ENCODE results near the gene ACSL3.

The ACSL3 gene

DNA sequence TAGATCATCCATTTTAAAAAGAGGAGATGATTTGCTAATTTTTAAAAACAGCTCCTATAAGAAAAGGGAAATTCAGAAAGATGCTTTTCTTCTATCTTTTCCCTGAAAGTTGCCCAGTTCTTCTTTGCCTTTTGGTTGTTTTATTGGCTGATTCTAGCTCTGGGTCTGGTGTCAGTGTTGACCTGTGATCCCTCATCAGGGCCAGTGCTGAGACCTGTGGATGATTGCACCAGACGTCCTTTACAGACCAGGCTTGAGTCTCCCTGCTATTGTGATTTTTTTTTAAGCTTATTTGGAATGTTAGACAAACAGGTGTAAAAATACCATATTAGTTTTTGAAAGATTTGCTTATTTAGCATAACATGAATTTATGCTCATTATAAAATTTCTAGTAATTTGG is 88.2 kb downstream of the ACSL3 start:
- TF ChIP-seq POLR2AphosphoS5 (IDR thresholded peaks at IDR 0.05; ENCODE audit: low read depth) (no peak), GABPA (IDR thresholded peaks at IDR 0.05; ENCODE audit: low read depth) (no peak), SPI1 (IDR thresholded peaks at IDR 0.05; ENCODE audit: borderline replicate concordance, low read depth) (no peak)
- TF ChIP-seq, protein P1, sequence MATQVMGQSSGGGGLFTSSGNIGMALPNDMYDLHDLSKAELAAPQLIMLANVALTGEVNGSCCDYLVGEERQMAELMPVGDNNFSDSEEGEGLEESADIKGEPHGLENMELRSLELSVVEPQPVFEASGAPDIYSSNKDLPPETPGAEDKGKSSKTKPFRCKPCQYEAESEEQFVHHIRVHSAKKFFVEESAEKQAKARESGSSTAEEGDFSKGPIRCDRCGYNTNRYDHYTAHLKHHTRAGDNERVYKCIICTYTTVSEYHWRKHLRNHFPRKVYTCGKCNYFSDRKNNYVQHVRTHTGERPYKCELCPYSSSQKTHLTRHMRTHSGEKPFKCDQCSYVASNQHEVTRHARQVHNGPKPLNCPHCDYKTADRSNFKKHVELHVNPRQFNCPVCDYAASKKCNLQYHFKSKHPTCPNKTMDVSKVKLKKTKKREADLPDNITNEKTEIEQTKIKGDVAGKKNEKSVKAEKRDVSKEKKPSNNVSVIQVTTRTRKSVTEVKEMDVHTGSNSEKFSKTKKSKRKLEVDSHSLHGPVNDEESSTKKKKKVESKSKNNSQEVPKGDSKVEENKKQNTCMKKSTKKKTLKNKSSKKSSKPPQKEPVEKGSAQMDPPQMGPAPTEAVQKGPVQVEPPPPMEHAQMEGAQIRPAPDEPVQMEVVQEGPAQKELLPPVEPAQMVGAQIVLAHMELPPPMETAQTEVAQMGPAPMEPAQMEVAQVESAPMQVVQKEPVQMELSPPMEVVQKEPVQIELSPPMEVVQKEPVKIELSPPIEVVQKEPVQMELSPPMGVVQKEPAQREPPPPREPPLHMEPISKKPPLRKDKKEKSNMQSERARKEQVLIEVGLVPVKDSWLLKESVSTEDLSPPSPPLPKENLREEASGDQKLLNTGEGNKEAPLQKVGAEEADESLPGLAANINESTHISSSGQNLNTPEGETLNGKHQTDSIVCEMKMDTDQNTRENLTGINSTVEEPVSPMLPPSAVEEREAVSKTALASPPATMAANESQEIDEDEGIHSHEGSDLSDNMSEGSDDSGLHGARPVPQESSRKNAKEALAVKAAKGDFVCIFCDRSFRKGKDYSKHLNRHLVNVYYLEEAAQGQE (IDR thresholded peaks at IDR 0.05; ENCODE audit: insufficient replicate concordance, low read depth) = no peak
- no peaks in the 10 kb centered on the region for H3K27me3 ChIP-seq (ENCODE audit: insufficient read depth, poor library complexity, severe bottlenecking)
- no peak for DNase-seq (ENCODE audit: low read depth in 1 of 2, low spot score in 1 of 2)
- H3K27ac ChIP-seq (replicated peaks) = no peak overlapping the region
- H3K4me3 ChIP-seq (replicated peaks; ENCODE audit: insufficient read depth, low read length) = no peak overlapping the region

- no peak for DNase-seq (ENCODE audit: low read depth in 1 of 2, low spot score in 1 of 2)
- Histone ChIP-seq H3K27me3 (ENCODE audit: insufficient read depth, poor library complexity, severe bottlenecking) (no peaks in the 10 kb centered on the region), H3K27ac (replicated peaks) (no peak overlapping the region), H3K4me3 (replicated peaks; ENCODE audit: insufficient read depth, low read length) (no peak overlapping the region)
- TF ChIP-seq, protein P1 (IDR thresholded peaks at IDR 0.05; ENCODE audit: insufficient replicate concordance, low read depth) = no peak
- TF ChIP-seq SPI1 (IDR thresholded peaks at IDR 0.05; ENCODE audit: borderline replicate concordance, low read depth) (no peak), GABPA (IDR thresholded peaks at IDR 0.05; ENCODE audit: low read depth) (no peak), POLR2AphosphoS5 (IDR thresholded peaks at IDR 0.05; ENCODE audit: low read depth) (no peak)
- TF ChIP-seq, protein P2, sequence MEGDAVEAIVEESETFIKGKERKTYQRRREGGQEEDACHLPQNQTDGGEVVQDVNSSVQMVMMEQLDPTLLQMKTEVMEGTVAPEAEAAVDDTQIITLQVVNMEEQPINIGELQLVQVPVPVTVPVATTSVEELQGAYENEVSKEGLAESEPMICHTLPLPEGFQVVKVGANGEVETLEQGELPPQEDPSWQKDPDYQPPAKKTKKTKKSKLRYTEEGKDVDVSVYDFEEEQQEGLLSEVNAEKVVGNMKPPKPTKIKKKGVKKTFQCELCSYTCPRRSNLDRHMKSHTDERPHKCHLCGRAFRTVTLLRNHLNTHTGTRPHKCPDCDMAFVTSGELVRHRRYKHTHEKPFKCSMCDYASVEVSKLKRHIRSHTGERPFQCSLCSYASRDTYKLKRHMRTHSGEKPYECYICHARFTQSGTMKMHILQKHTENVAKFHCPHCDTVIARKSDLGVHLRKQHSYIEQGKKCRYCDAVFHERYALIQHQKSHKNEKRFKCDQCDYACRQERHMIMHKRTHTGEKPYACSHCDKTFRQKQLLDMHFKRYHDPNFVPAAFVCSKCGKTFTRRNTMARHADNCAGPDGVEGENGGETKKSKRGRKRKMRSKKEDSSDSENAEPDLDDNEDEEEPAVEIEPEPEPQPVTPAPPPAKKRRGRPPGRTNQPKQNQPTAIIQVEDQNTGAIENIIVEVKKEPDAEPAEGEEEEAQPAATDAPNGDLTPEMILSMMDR (IDR thresholded peaks at IDR 0.05; ENCODE audit: insufficient read depth, low read length) = no peak
These were observed 89.0 kb downstream of the ACSL3 start for GRCh38 chr2:222949690-222950323.

GRCh38 chr2:222950638-222951285 is 89.9 kb downstream of the ACSL3 start:
- Histone ChIP-seq H3K27ac (replicated peaks) (no peak overlapping the region), H3K27me3 (ENCODE audit: insufficient read depth, poor library complexity, severe bottlenecking) (no peaks in the 10 kb centered on the region), H3K4me3 (replicated peaks; ENCODE audit: insufficient read depth, low read length) (no peak overlapping the region)
- TF ChIP-seq, protein P1 (IDR thresholded peaks at IDR 0.05; ENCODE audit: insufficient replicate concordance, low read depth) = no peak
- TF ChIP-seq, protein P2 (IDR thresholded peaks at IDR 0.05; ENCODE audit: insufficient read depth, low read length) = no peak
- TF ChIP-seq SPI1 (IDR thresholded peaks at IDR 0.05; ENCODE audit: borderline replicate concordance, low read depth) = no peak
- no peak for TF ChIP-seq POLR2AphosphoS5 (IDR thresholded peaks at IDR 0.05; ENCODE audit: low read depth)
- TF ChIP-seq GABPA (IDR thresholded peaks at IDR 0.05; ENCODE audit: low read depth) = no peak
- DNase-seq (ENCODE audit: low read depth in 1 of 2, low spot score in 1 of 2) = no peak
